Activated CD8-positive, alpha-beta memory T cell treated with anti-CD3 and anti-CD28 coated beads, Interleukin-2, amount 10 ng/mL, durations not matched to agents 7 days and 5 days (primary cell): ENCODE measurements around the gene DAB2IP. TPM values are rescaled to one million over a fixed set of nuclear protein-coding genes. Genes with fewer than 3 reads are reported as not detected.

Experiments used
- ATAC-seq: fragments of 150-1000 bp; cut with Tn5 transposase; one replicate; pipeline ENCODE4 v1.10.0; 2021; ENCODE audit warnings: moderate library complexity
- CTCF ChIA-PET: fragments of 350-600 bp; sonication (Branson Sonifier 250); formaldehyde crosslinking; loops from one replicate; lab custom pipeline; 2021; ENCODE audit warnings: antibody characterized with exemption; lab: Charles Lee
- DNase-seq: peaks from one replicate; pipeline ENCODE4 v3.0.0-alpha.2; 2020
- H3K27ac Mint-ChIP-seq: one replicate; pipeline ENCODE4 v1.8.0; 2021; ENCODE audit warnings: mild to moderate bottlenecking, mixed read lengths
- H3K27me3 Mint-ChIP-seq: one replicate; pipeline ENCODE4 v1.8.0; 2021; ENCODE audit warnings: mixed read lengths
- H3K36me3 Mint-ChIP-seq: one replicate; pipeline ENCODE4 v1.8.0; 2021; ENCODE audit warnings: mild to moderate bottlenecking, mixed read lengths
- H3K4me1 Mint-ChIP-seq: one replicate; pipeline ENCODE4 v1.8.0; 2021; ENCODE audit warnings: mixed read lengths
- H3K4me3 Mint-ChIP-seq: one replicate; pipeline ENCODE4 v1.8.0; 2021; ENCODE audit warnings: mild to moderate bottlenecking, moderate library complexity, mixed read lengths
- H3K9me3 Mint-ChIP-seq: one replicate; pipeline ENCODE4 v1.8.0; 2022; ENCODE audit warnings: low read depth, mixed read lengths
- total RNA-seq, 2 experiments: library from RNA; stranded (reverse); gene quantifications; one replicate each; pipeline ENCODE4 v1.2.3, GENCODE V29; 2021

The DAB2IP gene
- total RNA-seq, 2 experiments from 2014 or later, result 0.07 to 0.18 TPM

- Mint-ChIP-seq H3K4me3 (no peak overlapping the region), H3K27me3 (peaks cover 8% of the 10 kb centered on the region), H3K27ac (no peak overlapping the region), H3K4me1 (peaks cover 9% of the 10 kb centered on the region), H3K36me3 (no peaks in the 10 kb centered on the region), H3K9me3 (no peaks in the 10 kb centered on the region)
- ATAC-seq (no peak), DNase-seq (no peak)
- CTCF ChIA-PET, result interaction anchor here (0.6 kb wide), 1 partner anchor 19 kb away, joined by 3 read pairs; no protein-coding TSS in a partner anchor
These were observed 17.7 kb upstream of the DAB2IP start for GRCh38 chr9:121633736-121634135.

DNA sequence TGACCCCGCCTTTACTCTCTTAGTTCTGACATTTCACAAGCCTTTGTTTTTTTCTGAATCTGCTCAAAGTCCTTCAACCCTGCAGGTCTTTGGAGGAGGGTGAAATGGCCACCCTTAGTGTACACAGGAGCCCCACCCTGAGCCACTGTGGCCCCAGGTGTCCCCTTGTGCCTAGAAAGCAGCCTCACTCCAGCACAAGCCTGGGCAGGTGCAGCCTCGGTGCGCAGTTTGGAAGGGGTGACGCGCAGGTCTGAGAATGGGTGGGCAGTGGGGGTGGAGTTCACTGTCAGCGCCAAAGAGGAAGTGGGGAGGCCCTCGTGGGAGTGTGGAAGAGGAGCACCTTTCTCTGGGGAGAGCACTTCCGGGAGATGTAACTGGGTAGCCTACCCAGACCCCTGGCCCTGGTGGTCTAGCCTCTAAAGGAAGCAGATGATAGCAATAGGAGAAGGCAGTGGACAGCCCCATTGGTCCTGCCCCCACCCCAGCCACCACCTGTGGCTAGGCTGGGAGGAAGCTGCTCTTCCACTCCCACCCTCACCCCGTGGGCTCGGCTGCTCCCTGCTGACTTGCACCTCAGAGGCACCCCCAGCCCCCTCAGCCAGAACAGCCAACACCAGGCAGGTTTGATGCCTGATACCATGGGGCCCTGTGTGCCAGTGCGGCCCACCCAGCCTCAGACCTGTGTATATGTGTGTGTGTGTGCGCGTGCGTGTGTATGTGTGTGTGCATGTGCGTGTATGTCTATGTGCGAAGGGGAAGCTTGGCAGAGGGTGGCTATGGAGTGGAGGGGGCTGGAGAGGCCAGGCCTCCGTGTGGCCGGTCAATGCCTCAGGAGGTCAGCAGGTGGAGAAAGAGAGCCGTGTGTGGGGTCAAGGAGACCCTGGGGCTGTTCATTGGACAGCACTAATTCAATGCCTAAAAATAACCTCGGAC lies 16.8 kb upstream of the DAB2IP start:
- H3K27me3 Mint-ChIP-seq, result peaks cover 8% of the 10 kb centered on the region
- no peak overlapping the region for H3K4me3 Mint-ChIP-seq
- H3K27ac Mint-ChIP-seq, result no peak overlapping the region
- peaks cover 9% of the 10 kb centered on the region for H3K4me1 Mint-ChIP-seq
- DNase-seq (no peak), ATAC-seq (peak; percentile 53)
- no peaks in the 10 kb centered on the region for H3K36me3 Mint-ChIP-seq
- no peaks in the 10 kb centered on the region for H3K9me3 Mint-ChIP-seq
- CTCF ChIA-PET, result interaction anchor here (0.6 kb wide), 1 partner anchor 20 kb away, joined by 3 read pairs; no protein-coding TSS in a partner anchor

GRCh38 chr9:121635300-121635876 lies 16.0 kb upstream of the DAB2IP start:
- no peak overlapping the region for H3K27ac Mint-ChIP-seq
- CTCF ChIA-PET, result no interaction called here
- peaks cover 8% of the 10 kb centered on the region for H3K27me3 Mint-ChIP-seq
- no peak overlapping the region for H3K4me3 Mint-ChIP-seq
- H3K4me1 Mint-ChIP-seq, result peaks cover 9% of the 10 kb centered on the region
- ATAC-seq (no peak), DNase-seq (no peak)
- H3K9me3 Mint-ChIP-seq, result no peaks in the 10 kb centered on the region
- H3K36me3 Mint-ChIP-seq, result no peaks in the 10 kb centered on the region

DNA sequence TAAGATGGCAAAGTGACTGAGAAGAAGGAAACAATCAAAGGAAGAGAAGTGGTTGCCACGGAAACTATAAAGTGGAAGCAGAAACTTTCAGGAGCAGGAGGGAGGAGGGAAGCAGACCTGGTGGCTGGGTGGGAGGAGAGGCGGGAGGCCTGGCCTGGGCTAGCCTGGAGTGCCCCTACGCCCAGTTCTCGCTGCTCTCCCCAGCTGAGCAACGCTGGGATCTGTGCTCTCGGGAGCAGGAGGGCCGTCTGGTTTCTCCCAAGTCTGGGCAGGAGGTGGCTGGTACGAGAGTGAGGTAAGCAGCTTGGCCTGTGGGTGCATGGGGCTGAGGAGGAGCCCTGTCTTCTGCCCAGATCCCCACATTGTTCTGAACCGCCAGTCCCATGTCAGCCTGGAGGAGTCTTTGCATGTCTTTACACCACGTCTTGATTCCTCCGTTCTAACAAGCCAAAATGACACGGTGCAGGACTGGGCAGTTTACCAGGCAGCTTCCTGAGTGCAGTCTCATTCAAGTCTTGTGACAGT lies 15.0 kb upstream of the DAB2IP start:
- Mint-ChIP-seq H3K4me1 (peaks cover 9% of the 10 kb centered on the region), H3K36me3 (no peaks in the 10 kb centered on the region), H3K4me3 (no peak overlapping the region), H3K27ac (no peak overlapping the region), H3K27me3 (peaks cover 8% of the 10 kb centered on the region), H3K9me3 (no peaks in the 10 kb centered on the region)
- ATAC-seq (no peak), DNase-seq (no peak)
- CTCF ChIA-PET, result no interaction called here

- peaks cover 9% of the 10 kb centered on the region for H3K4me1 Mint-ChIP-seq
- H3K4me3 Mint-ChIP-seq, result no peak overlapping the region
- H3K9me3 Mint-ChIP-seq, result no peaks in the 10 kb centered on the region
- H3K27me3 Mint-ChIP-seq, result peaks cover 8% of the 10 kb centered on the region
- ATAC-seq (no peak), DNase-seq (no peak)
- CTCF ChIA-PET, result interaction anchor here (1.2 kb wide), 1 partner anchor 17 kb away, joined by 3 read pairs; no protein-coding TSS in a partner anchor
- H3K27ac Mint-ChIP-seq, result no peak overlapping the region
- H3K36me3 Mint-ChIP-seq, result no peaks in the 10 kb centered on the region
These were observed 14.3 kb upstream of the DAB2IP start for GRCh38 chr9:121636978-121637712.

DNA sequence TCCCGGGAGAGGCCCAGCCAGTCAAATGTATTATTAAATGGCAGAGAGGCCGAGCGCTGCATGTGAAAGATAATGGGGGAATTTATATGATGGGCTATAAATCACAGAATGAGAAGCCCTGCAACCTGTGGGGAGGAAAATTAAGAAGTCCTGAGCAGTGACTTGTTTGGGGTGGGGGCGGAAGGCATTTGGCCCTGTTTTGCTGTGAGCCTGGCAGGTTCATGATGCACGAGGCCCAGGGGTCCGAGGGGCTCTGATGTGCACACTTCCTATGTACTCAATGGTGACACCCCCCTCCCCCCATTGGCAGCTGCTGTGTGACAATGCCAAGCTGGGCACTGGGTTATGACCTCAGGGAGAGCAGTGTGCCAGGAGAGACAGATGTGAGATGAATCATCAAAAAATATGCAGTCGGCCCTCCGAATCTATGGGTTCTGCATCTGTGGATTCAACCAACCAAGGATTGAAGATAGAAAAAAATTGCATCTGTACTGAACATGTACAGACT lies 13.7 kb upstream of the DAB2IP start:
- CTCF ChIA-PET, result interaction anchor here (1.2 kb wide), 1 partner anchor 17 kb away, joined by 3 read pairs; no protein-coding TSS in a partner anchor
- H3K36me3 Mint-ChIP-seq, result no peaks in the 10 kb centered on the region
- DNase-seq (no peak), ATAC-seq (no peak)
- peaks cover 9% of the 10 kb centered on the region for H3K27me3 Mint-ChIP-seq
- no peak overlapping the region for H3K4me3 Mint-ChIP-seq
- H3K27ac Mint-ChIP-seq, result no peak overlapping the region
- no peaks in the 10 kb centered on the region for H3K9me3 Mint-ChIP-seq
- H3K4me1 Mint-ChIP-seq, result peaks cover 9% of the 10 kb centered on the region

GRCh38 chr9:121638399-121638798 lies 13.0 kb upstream of the DAB2IP start:
- peaks cover 15% of the 10 kb centered on the region for H3K27me3 Mint-ChIP-seq
- CTCF ChIA-PET, result interaction anchor here (1.2 kb wide), 1 partner anchor 18 kb away, joined by 3 read pairs; no protein-coding TSS in a partner anchor
- no peaks in the 10 kb centered on the region for H3K9me3 Mint-ChIP-seq
- peaks cover 9% of the 10 kb centered on the region for H3K4me1 Mint-ChIP-seq
- H3K36me3 Mint-ChIP-seq, result no peaks in the 10 kb centered on the region
- no peak overlapping the region for H3K27ac Mint-ChIP-seq
- DNase-seq (no peak), ATAC-seq (no peak)
- H3K4me3 Mint-ChIP-seq, result no peak overlapping the region

DNA sequence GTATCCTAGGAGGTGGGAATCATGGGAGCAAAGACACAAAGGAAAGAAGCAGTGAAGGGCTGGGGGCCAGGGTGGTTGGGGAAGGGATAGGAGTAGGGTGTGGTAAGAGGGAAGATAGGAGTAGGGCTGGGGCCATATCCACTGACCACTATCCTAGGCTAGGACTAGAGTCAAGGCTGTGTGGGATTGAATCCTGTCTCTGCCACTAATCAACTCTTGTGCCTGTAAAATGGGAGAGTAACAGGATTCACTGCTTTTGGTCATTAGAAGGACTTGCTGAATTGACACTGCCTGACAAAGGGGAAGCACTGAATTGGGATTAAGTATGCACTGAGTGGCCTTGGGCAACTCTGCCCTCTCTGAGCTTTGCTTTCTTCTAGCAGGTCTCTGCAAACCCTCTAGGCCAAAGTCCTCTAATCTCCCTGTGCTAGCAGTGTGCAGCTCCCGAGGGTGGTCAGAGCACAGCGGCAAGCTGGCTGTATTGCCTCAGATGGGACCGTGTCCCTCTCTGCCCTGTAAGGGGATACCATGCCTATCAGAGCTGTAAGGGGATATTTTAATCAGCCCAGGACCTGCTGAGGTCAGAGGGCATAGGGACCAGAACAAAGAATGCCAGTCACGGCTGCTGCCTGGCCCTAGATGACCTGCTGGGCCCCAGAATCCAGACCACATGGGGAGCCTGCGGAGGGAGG lies 12.4 kb upstream of the DAB2IP start:
- Mint-ChIP-seq H3K9me3 (no peaks in the 10 kb centered on the region), H3K27ac (no peak overlapping the region), H3K36me3 (no peaks in the 10 kb centered on the region), H3K27me3 (peaks cover 16% of the 10 kb centered on the region), H3K4me3 (no peak overlapping the region), H3K4me1 (peaks cover 6% of the 10 kb centered on the region)
- ATAC-seq (no peak), DNase-seq (no peak)
- CTCF ChIA-PET, result no interaction called here

DNA sequence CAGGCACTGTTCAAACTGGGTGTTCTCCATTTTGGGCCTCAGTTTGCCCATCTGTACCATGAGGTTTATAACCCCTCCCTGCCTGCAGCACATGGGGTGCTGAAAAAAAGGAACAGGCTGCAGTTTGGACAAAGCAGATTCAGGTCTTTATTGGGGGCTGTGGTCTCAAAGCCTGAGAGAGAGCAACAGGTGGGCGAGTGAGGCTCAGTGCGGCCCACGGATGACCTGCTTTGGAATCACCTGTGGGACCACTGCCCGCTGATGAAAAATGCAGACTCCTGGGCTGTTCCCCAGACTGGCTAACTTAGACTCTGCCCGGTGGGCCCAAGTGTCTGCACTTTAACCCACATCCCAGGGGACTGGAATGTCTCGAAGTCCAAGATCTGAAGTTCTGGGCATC lies 11.8 kb upstream of the DAB2IP start:
- no peaks in the 10 kb centered on the region for H3K9me3 Mint-ChIP-seq
- no peak overlapping the region for H3K4me3 Mint-ChIP-seq
- no peak overlapping the region for H3K27ac Mint-ChIP-seq
- CTCF ChIA-PET, result interaction anchor here (1.2 kb wide), 1 partner anchor 19 kb away, joined by 3 read pairs; no protein-coding TSS in a partner anchor
- no peaks in the 10 kb centered on the region for H3K36me3 Mint-ChIP-seq
- H3K4me1 Mint-ChIP-seq, result peaks cover 2% of the 10 kb centered on the region
- DNase-seq (no peak), ATAC-seq (no peak)
- peaks cover 16% of the 10 kb centered on the region for H3K27me3 Mint-ChIP-seq

- H3K27ac Mint-ChIP-seq, result no peak overlapping the region
- no peaks in the 10 kb centered on the region for H3K4me1 Mint-ChIP-seq
- DNase-seq (peak; percentile 49), ATAC-seq (peak; percentile 76)
- peaks cover 16% of the 10 kb centered on the region for H3K27me3 Mint-ChIP-seq
- no peaks in the 10 kb centered on the region for H3K9me3 Mint-ChIP-seq
- no peaks in the 10 kb centered on the region for H3K36me3 Mint-ChIP-seq
- H3K4me3 Mint-ChIP-seq, result no peak overlapping the region
- CTCF ChIA-PET, result interaction anchor here (1.2 to 2.0 kb wide), 4 partner anchors 19 to 95 kb away, joined by 3 to 4 read pairs (median 4); no protein-coding TSS in a partner anchor
These were observed 11.4 kb upstream of the DAB2IP start for GRCh38 chr9:121640076-121640475.

GRCh38 chr9:121640491-121641223 lies 10.8 kb upstream of the DAB2IP start:
- Mint-ChIP-seq H3K27ac (no peak overlapping the region), H3K9me3 (no peaks in the 10 kb centered on the region), H3K4me3 (no peak overlapping the region), H3K27me3 (peaks cover 16% of the 10 kb centered on the region), H3K4me1 (no peaks in the 10 kb centered on the region), H3K36me3 (no peaks in the 10 kb centered on the region)
- CTCF ChIA-PET, result interaction anchor here (1.0 to 2.0 kb wide), 5 partner anchors 10 to 95 kb away, joined by 3 to 4 read pairs (median 3); no protein-coding TSS in a partner anchor
- DNase-seq (no peak), ATAC-seq (no peak)

GRCh38 chr9:121641224-121641611 lies 10.2 kb upstream of the DAB2IP start:
- DNase-seq, result no peak
- CTCF ChIA-PET, result interaction anchor here (1.0 to 2.0 kb wide), 4 partner anchors 9 to 95 kb away, joined by 3 to 4 read pairs (median 4); no protein-coding TSS in a partner anchor

More at GRCh38 chr9:121641224-121641611, 10.2 kb upstream of the DAB2IP start:
- no peak for ATAC-seq
- H3K4me3 Mint-ChIP-seq, result no peak overlapping the region
- H3K27me3 Mint-ChIP-seq, result peaks cover 16% of the 10 kb centered on the region
- no peak overlapping the region for H3K27ac Mint-ChIP-seq
- no peaks in the 10 kb centered on the region for H3K4me1 Mint-ChIP-seq
- H3K36me3 Mint-ChIP-seq, result no peaks in the 10 kb centered on the region
- H3K9me3 Mint-ChIP-seq, result no peaks in the 10 kb centered on the region
